GM12874 (cell line): Measurements from ENCODE around the gene ADK.

Experiments
- CTCF ChIP-seq: IDR thresholded peaks from 2 replicates; pipeline ENCODE4 v1.5.1; 2011; ENCODE audit warnings: low read depth, mild to moderate bottlenecking, control low read depth, low read length, moderate library complexity; ENCODE audit not compliant: insufficient read depth

Gene ADK

GRCh38 chr10:74380795-74381194, 229.8 kb downstream of the ADK start:
- no peak for TF ChIP-seq CTCF

DNA sequence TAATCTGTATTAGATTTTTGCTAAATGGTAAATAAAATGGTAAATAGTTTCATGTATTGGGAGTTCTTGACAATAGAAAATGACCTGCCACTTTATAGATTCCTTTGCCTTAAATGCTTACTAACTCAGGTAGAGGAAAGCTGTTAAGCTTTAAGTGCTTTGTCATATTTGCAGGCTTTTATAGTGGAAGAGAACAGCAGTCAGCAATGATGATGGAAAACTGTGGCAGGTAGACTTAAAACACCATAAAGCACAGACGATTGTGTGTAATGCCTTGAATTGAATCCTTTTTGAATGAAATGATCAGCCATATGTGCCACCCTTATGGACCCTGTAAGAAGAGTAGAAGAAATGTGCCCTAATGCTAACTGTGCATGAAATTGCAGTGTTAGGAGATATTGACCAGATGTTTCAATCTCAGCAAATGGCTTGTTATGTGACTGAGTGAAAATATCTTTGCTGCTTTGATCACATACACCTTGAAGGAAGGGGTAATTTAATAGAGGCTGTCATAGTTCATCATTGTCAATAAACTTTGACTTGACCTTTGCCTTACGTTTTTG, 230.4 kb downstream of the ADK start:
- TF ChIP-seq CTCF, result no peak

DNA sequence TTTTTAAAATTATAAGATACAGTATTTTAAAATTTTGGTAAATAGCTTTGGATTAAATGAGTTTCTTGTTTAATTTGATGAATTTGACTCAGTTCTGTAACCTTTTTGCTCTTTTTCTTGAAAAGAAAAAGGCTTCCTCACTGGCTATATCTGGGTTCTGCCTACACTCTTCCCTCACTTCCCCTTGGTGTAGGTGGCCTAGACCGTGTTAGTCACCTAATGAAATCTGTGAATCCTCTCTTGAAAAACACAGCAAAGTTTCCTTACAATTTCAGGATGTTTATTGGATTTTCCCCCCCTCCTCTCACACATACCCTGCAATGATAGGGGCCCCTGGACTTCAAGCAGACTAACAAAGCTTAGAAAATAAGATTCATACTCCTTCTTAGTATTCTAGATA, 231.6 kb downstream of the ADK start:
- no peak for TF ChIP-seq CTCF

DNA sequence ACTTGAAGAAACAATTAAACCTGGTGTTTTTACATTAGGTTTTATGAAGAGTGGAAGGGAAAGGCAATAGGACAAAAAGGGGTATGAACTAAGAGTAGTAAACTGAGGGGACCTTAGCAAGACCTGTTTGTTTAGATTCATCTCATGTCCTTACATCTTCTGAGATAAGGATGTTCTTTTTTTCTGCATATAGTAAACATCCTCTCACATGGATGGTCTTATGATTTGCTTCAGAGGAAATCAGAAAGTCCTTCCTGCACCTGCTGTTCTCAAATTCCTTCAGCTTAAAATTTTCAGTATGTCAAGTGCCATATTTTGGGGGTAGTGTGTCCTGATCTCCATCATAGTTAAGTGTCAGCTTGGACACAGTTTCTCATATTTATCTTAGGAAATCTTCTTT, 232.6 kb downstream of the ADK start:
- TF ChIP-seq CTCF, result no peak

GRCh38 chr10:74384615-74385183, 233.7 kb downstream of the ADK start:
- TF ChIP-seq CTCF, result no peak

DNA sequence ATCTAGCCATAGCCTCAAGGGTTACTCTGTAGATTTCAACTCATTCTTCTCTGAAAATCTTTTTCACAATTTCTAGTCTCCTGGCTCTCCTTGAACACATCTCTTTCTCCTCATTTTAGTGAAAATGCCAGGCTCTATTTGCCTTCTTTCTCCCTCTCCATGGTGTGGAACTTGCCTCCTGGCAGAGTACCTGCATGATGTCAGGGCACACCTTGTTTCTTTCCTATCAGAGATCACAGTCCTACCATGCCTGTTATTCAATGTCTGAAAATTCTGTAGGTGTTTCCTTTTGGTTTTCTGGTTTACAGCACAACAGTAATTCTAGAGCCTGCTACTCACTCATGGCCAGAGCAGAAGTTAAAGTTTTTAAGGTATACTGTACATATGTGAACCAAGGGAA, 237.8 kb downstream of the ADK start:
- no peak for TF ChIP-seq CTCF

DNA sequence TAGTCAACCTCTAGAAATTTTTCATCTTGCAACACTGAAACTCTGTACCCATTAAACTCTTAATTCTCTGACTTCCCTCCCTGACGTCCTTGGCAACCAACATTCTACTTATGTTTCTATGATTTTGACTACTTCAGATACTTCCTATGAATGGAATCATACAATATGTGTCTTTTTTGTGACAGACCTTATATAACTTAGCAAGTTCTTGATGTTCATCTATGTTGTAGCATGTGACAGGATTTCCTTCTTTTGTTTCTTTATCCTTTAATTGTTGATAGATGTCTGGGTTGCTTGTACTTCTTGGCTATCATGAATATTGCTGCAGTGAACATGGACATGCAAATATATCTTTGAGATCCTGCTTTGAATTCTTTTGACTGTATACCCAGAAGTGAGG, 240.8 kb downstream of the ADK start:
- TF ChIP-seq CTCF, result no peak
